Neuronal stem cell (in vitro differentiated cells): ENCODE measurements around the gene SH3BGR.

Experiments used
- DNase-seq: peaks from one replicate; pipeline ENCODE4 v3.0.0-alpha.2; 2013; ENCODE audit warnings: low spot score
- H2AFZ ChIP-seq: one replicate; pipeline ENCODE4 v1.6.1; 2013; ENCODE audit warnings: mild to moderate bottlenecking, low read length, inconsistent platforms
- H2AK5ac ChIP-seq: 2 replicates; pipeline ENCODE4 v1.6.1; 2013; ENCODE audit warnings: low read depth, mild to moderate bottlenecking, inconsistent platforms, low read length, moderate library complexity, mixed read lengths
- H2BK120ac ChIP-seq: 2 replicates; pipeline ENCODE4 v1.6.1; 2013; ENCODE audit warnings: low read depth, mild to moderate bottlenecking, inconsistent platforms, low read length, moderate library complexity, mixed read lengths
- H2BK12ac ChIP-seq: one replicate; pipeline ENCODE4 v1.6.1; 2013; ENCODE audit warnings: low read length, inconsistent platforms
- H2BK15ac ChIP-seq: 2 replicates; pipeline ENCODE4 v1.6.1; 2013; ENCODE audit warnings: mild to moderate bottlenecking, low read length, inconsistent platforms, mixed read lengths
- H2BK5ac ChIP-seq: one replicate; pipeline ENCODE4 v1.6.1; 2013; ENCODE audit warnings: inconsistent platforms, mild to moderate bottlenecking, low read length, moderate library complexity
- H3K14ac ChIP-seq: one replicate; pipeline ENCODE4 v1.6.1; 2013; ENCODE audit warnings: low read length, inconsistent platforms
- H3K18ac ChIP-seq: 2 replicates; pipeline ENCODE4 v1.6.1; 2013; ENCODE audit warnings: low read length, inconsistent platforms
- H3K23ac ChIP-seq: 2 replicates; pipeline ENCODE4 v1.6.1; 2013; ENCODE audit warnings: low read depth, mild to moderate bottlenecking, mixed read lengths, low read length, inconsistent platforms; ENCODE audit not compliant: poor library complexity
- H3K27ac ChIP-seq: replicated peaks from 3 replicates; pipeline ENCODE4 v1.5.1; 2013; ENCODE audit warnings: low read length, inconsistent platforms
- H3K27me3 ChIP-seq, 3 experiments: 2 replicates each; pipeline ENCODE4 v1.6.1; 2013; ENCODE audit warnings: low read length in 3 of 3, mild to moderate bottlenecking in 2 of 3, inconsistent platforms in 1 of 3, low read depth in 1 of 3, mixed read lengths in 1 of 3, moderate library complexity in 1 of 3; ENCODE audit not compliant: control insufficient read depth in 3 of 3, insufficient read depth in 3 of 3
- H3K36me3 ChIP-seq, 2 donors: replicated peaks in 1 of 2; 2 replicates each; pipeline ENCODE4 v1.6.1; 2013; ENCODE audit warnings: low read length in 2 of 2; ENCODE audit not compliant: control insufficient read depth in 2 of 2, insufficient read depth in 2 of 2
- H3K4ac ChIP-seq: 2 replicates; pipeline ENCODE4 v1.6.1; 2013; ENCODE audit warnings: inconsistent platforms, mild to moderate bottlenecking, low read length, moderate library complexity
- H3K4me1 ChIP-seq, 2 donors: 1 replicate in 1 of 2; 2 replicates in 1 of 2; pipeline ENCODE4 v1.6.1; 2013; ENCODE audit warnings: low read length in 2 of 2, low read depth in 1 of 2; ENCODE audit not compliant: control insufficient read depth in 2 of 2, insufficient read depth in 1 of 2
- H3K4me2 ChIP-seq: one replicate; pipeline ENCODE4 v1.6.1; 2013; ENCODE audit warnings: mild to moderate bottlenecking, low read length, inconsistent platforms; ENCODE audit not compliant: insufficient read depth, poor library complexity, severe bottlenecking
- H3K4me3 ChIP-seq, 2 donors: 2 replicates each; pipeline ENCODE4 v1.5.1; 2013; ENCODE audit warnings: low read length in 2 of 2, mild to moderate bottlenecking in 2 of 2, inconsistent platforms in 1 of 2, moderate library complexity in 1 of 2
- H3K79me1 ChIP-seq: one replicate; pipeline ENCODE4 v1.6.1; 2013; ENCODE audit warnings: low read depth, mild to moderate bottlenecking, inconsistent platforms, low read length, moderate library complexity
- H3K9ac ChIP-seq: one replicate; pipeline ENCODE4 v1.6.1; 2013; ENCODE audit warnings: mild to moderate bottlenecking, low read depth, low read length, inconsistent platforms; ENCODE audit not compliant: poor library complexity
- H3K9me3 ChIP-seq, 2 donors: replicated peaks in 1 of 2; 2 replicates each; pipeline versions ENCODE3 to v1.6.1; 2013; ENCODE audit warnings: low read length in 2 of 2, mild to moderate bottlenecking in 2 of 2, inconsistent platforms in 1 of 2, low read depth in 1 of 2, mixed read lengths in 1 of 2, moderate library complexity in 1 of 2; ENCODE audit not compliant: control insufficient read depth in 2 of 2, insufficient read depth in 1 of 2
- H4K8ac ChIP-seq: one replicate; pipeline ENCODE4 v1.6.1; 2013; ENCODE audit warnings: low read depth, mild to moderate bottlenecking, inconsistent platforms, low read length, moderate library complexity
- H4K91ac ChIP-seq: one replicate; pipeline ENCODE4 v1.6.1; 2013; ENCODE audit warnings: low read length, low read depth, mild to moderate bottlenecking, inconsistent platforms; ENCODE audit not compliant: poor library complexity
- WGBS, 2 donors: extraction: QIAGEN DNeasy Blood & Tissue Kit; methylation state at CpG; one replicate each; pipeline ENCODE4 v1.1.7; 2013; ENCODE audit warnings: missing lambda C conversion rate in 2 of 2, mixed read lengths in 1 of 2; ENCODE audit not compliant: insufficient read length in 2 of 2, insufficient replicate concordance in 1 of 2; ENCODE audit errors: extremely low coverage in 2 of 2; 5-methylcytosine and 5-hydroxymethylcytosine counted together

Gene SH3BGR

GRCh38 chr21:39479814-39480182 is 28.0 kb downstream of the SH3BGR start:
- no peak overlapping the region for H3K14ac ChIP-seq
- no peak overlapping the region for H3K9ac ChIP-seq
- H3K18ac ChIP-seq: no peak overlapping the region
- no peak overlapping the region for H3K4me2 ChIP-seq
- no peak overlapping the region for H4K91ac ChIP-seq
- H4K8ac ChIP-seq: no peak overlapping the region
- no peak overlapping the region for H3K27ac ChIP-seq
- DNase-seq: no peak
- H3K9me3 ChIP-seq: no peaks in the 10 kb centered on the region
- H3K4ac ChIP-seq: no peak overlapping the region
- H3K79me1 ChIP-seq: no peaks in the 10 kb centered on the region
- H2AFZ ChIP-seq: no peak overlapping the region
- H2AK5ac ChIP-seq: no peak overlapping the region
- no peaks in the 10 kb centered on the region for H3K27me3 ChIP-seq
- no peak overlapping the region for H2BK120ac ChIP-seq
- H2BK5ac ChIP-seq: no peak overlapping the region
- H2BK12ac ChIP-seq: no peak overlapping the region
- no peak overlapping the region for H3K23ac ChIP-seq
- H3K4me1 ChIP-seq: peaks cover 0 to 3% of the 10 kb centered on the region in 2 donors
- no CpG with 5 or more reads among the region's 2 CpGs for WGBS, 2 donors
- no peak overlapping the region for H3K4me3 ChIP-seq
- peaks cover 0 to 2% of the 10 kb centered on the region in 2 donors for H3K36me3 ChIP-seq
- H2BK15ac ChIP-seq: no peak overlapping the region

DNA sequence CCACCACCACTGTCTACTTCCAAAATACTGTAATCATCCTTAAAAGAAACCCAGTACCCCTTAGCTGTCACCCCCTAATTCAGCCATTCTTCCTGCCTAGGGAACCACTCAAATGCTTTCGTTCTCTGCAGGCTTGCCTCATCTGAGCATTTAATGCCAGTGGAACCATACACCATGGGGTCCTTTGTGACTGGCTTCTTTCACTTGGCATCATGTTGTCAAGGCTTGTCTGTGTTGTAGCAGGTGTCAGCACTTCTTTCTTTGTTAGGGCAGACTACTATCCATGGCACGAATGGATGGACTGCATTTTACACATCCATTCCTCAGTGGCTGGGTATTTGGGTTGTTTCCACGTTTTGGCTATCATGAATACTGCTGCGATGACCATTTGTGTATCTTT is 28.5 kb downstream of the SH3BGR start:
- no peak overlapping the region for H4K8ac ChIP-seq
- no peak overlapping the region for H3K4me2 ChIP-seq
- H2BK12ac ChIP-seq: no peak overlapping the region
- no peak overlapping the region for H2BK5ac ChIP-seq
- H4K91ac ChIP-seq: no peak overlapping the region
- H3K23ac ChIP-seq: no peak overlapping the region
- H3K79me1 ChIP-seq: no peaks in the 10 kb centered on the region
- H3K36me3 ChIP-seq: peaks cover 0 to 2% of the 10 kb centered on the region in 2 donors
- H2AFZ ChIP-seq: no peak overlapping the region
- no peak overlapping the region for H2BK120ac ChIP-seq
- DNase-seq: no peak
- H3K27me3 ChIP-seq: no peaks in the 10 kb centered on the region
- WGBS, 2 donors: no CpG with 5 or more reads among the region's 4 CpGs
- no peak overlapping the region for H3K27ac ChIP-seq
- H3K9ac ChIP-seq: no peak overlapping the region
- H3K4me3 ChIP-seq: no peak overlapping the region
- no peak overlapping the region for H2BK15ac ChIP-seq
- H2AK5ac ChIP-seq: no peak overlapping the region
- no peaks in the 10 kb centered on the region for H3K9me3 ChIP-seq
- peaks cover 0 to 3% of the 10 kb centered on the region in 2 donors for H3K4me1 ChIP-seq
- H3K14ac ChIP-seq: no peak overlapping the region
- H3K4ac ChIP-seq: no peak overlapping the region
- H3K18ac ChIP-seq: no peak overlapping the region

DNA sequence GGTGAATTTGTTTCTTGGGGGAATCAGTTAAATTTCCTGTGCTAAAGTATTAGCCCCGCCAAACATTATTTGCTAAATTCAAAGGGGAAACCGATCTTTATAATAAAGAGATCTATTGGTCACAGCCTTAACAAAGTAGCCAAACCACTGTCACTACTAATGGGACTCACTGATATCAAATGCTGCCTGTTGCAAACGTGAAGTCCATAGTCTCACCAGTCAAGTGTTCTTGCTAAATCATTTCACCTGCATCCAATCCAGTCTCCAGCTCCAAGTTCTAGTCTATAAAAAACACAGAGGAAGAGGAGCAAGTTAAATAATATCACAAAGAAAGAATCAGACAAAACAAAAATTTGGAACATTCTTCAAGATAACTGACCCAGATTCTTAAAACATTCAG is 30.1 kb downstream of the SH3BGR start:
- Histone ChIP-seq H3K4me1 (peaks cover 0 to 3% of the 10 kb centered on the region in 2 donors), H3K18ac (no peak overlapping the region), H3K9me3 (no peaks in the 10 kb centered on the region), H3K4me3 (no peak overlapping the region), H4K8ac (no peak overlapping the region), H3K23ac (no peak overlapping the region), H3K36me3 (no peaks in the 10 kb centered on the region), H3K9ac (no peak overlapping the region), H3K27me3 (no peaks in the 10 kb centered on the region), H2BK12ac (no peak overlapping the region), H2AK5ac (no peak overlapping the region), H3K79me1 (no peaks in the 10 kb centered on the region), H3K27ac (no peak overlapping the region), H4K91ac (no peak overlapping the region), H2BK5ac (no peak overlapping the region), H3K4me2 (no peak overlapping the region), H3K4ac (no peak overlapping the region), H2AFZ (no peak overlapping the region), H3K14ac (no peak overlapping the region), H2BK120ac (no peak overlapping the region), H2BK15ac (no peak overlapping the region)
- no CpG with 5 or more reads among the region's 3 CpGs for WGBS, 2 donors
- no peak for DNase-seq

GRCh38 chr21:39483917-39484316 is 32.1 kb downstream of the SH3BGR start:
- H3K27ac ChIP-seq: no peak overlapping the region
- no peak overlapping the region for H4K8ac ChIP-seq
- no peak overlapping the region for H3K4ac ChIP-seq
- no peak overlapping the region for H2BK5ac ChIP-seq
- no peak overlapping the region for H3K18ac ChIP-seq
- no peak overlapping the region for H2BK120ac ChIP-seq
- H3K27me3 ChIP-seq: no peaks in the 10 kb centered on the region
- H3K14ac ChIP-seq: no peak overlapping the region
- no peak overlapping the region for H3K23ac ChIP-seq
- H3K9me3 ChIP-seq: no peaks in the 10 kb centered on the region
- no peak overlapping the region for H2AK5ac ChIP-seq
- no peak overlapping the region for H2AFZ ChIP-seq
- no CpG with 5 or more reads among the region's 1 CpG for WGBS, 2 donors
- peaks cover 0 to 3% of the 10 kb centered on the region in 2 donors for H3K4me1 ChIP-seq
- H4K91ac ChIP-seq: no peak overlapping the region
- no peak overlapping the region for H3K4me3 ChIP-seq
- H3K9ac ChIP-seq: no peak overlapping the region
- no peaks in the 10 kb centered on the region for H3K36me3 ChIP-seq
- H2BK15ac ChIP-seq: no peak overlapping the region
- no peaks in the 10 kb centered on the region for H3K79me1 ChIP-seq
- DNase-seq: no peak
- no peak overlapping the region for H2BK12ac ChIP-seq
- no peak overlapping the region for H3K4me2 ChIP-seq
